HCT116 (cell line): ENCODE measurements around the gene TTLL9. TPM values are rescaled to one million over a fixed set of nuclear protein-coding genes. Genes with fewer than 3 reads are reported as not detected.

Experiments
- ATAC-seq: fragments of 200-7000 bp; cut with Tn5 transposase; 2 replicates; pipeline ENCODE4 v1.9.1; 2020; ENCODE audit warnings: mild to moderate bottlenecking, moderate library complexity
- BruUV-seq: library from RNA; stranded (reverse); fragments of 400-500 nt; replicated peaks from 2 replicates; lab custom pipeline; 2021; lab: Mats Ljungman, UMichigan
- CTCF ChIA-PET: fragments of 300-600 bp; sonication (Branson Sonifier 250); formaldehyde crosslinking; loops from one replicate; lab custom pipeline; 2021; ENCODE audit warnings: antibody characterized with exemption; lab: Charles Lee
- POLR2A ChIA-PET: fragments of 300-600, 350-600 bp; sonication (Branson Sonifier 250); formaldehyde crosslinking; loops from one replicate; lab custom pipeline; 2021; ENCODE audit warnings: antibody characterized with exemption; lab: Charles Lee
- RAD21 ChIA-PET, 2 experiments: fragments of 300-600 bp; sonication (Branson Sonifier 250); formaldehyde crosslinking; loops; one replicate each; lab custom pipeline; 2023; ENCODE audit warnings: low total read pairs in 2 of 2; ENCODE audit not compliant: uncharacterized antibody in 2 of 2, unreplicated experiment in 2 of 2, low non-redundant PET in 1 of 2; lab: Charles Lee
- DNase-seq: peaks from one replicate; pipeline ENCODE4 v3.0.0-alpha.2; 2010; ENCODE audit warnings: low read depth, low spot score
- H2AFZ ChIP-seq: fragments of 200-600 bp; shearing (Covaris generic), sonication (generic); 2 replicates; pipeline ENCODE4 v1.6.1; 2017; ENCODE audit warnings: low read depth, mixed run types, mixed read lengths, antibody characterized with exemption, low read length; ENCODE audit not compliant: poor library complexity, severe bottlenecking
- H3K27ac ChIP-seq: 2 replicates; pipeline ENCODE4 v1.5.1; 2012; ENCODE audit warnings: low read depth, low read length
- H3K27me3 ChIP-seq: fragments of 200-600 bp; sonication (generic); 2 replicates; pipeline ENCODE4 v1.6.1; 2016; ENCODE audit warnings: mixed run types, low read length, mixed read lengths; ENCODE audit not compliant: insufficient read depth
- H3K36me3 ChIP-seq, 2 experiments: fragments of 200-500 bp in 1 of 2; fragments of 200-600 bp in 1 of 2; sonication (Bioruptor generic) in 1 of 2; sonication (generic) in 1 of 2; 2 replicates each; pipeline versions ENCODE4 v1.5.1 to v1.6.1; 2014 to 2016; ENCODE audit warnings: low read length in 2 of 2, inconsistent platforms in 1 of 2, mixed read lengths in 1 of 2, mixed run types in 1 of 2; ENCODE audit not compliant: insufficient read depth in 2 of 2, control insufficient read depth in 1 of 2
- H3K4me1 ChIP-seq, 2 experiments: fragments of 200-600 bp in 1 of 2; sonication (generic) in 1 of 2; 2 replicates each; pipeline versions ENCODE4 v1.5.1 to v1.6.1; 2012 to 2017; ENCODE audit warnings: low read length in 2 of 2, inconsistent platforms in 1 of 2, mild to moderate bottlenecking in 1 of 2, mixed read lengths in 1 of 2, mixed run types in 1 of 2, moderate library complexity in 1 of 2; ENCODE audit not compliant: insufficient read depth in 2 of 2, control insufficient read depth in 1 of 2
- H3K4me2 ChIP-seq: fragments of 200-600 bp; sonication (generic); 2 replicates; pipeline ENCODE4 v1.6.1; 2017; ENCODE audit warnings: mixed run types, low read length, mixed read lengths
- H3K4me3 ChIP-seq, 2 experiments: fragments of 200-600 bp in 1 of 2; sonication (generic) in 1 of 2; replicated peaks in 1 of 2; 2 replicates each; pipeline ENCODE4 v1.5.1; 2011 to 2016; ENCODE audit warnings: low read length in 2 of 2, control low read depth in 1 of 2, low read depth in 1 of 2, mild to moderate bottlenecking in 1 of 2, mixed read lengths in 1 of 2, mixed run types in 1 of 2
- H3K79me2 ChIP-seq: fragments of 200-600 bp; sonication (generic); 2 replicates; pipeline ENCODE4 v1.6.1; 2017; ENCODE audit warnings: mild to moderate bottlenecking, mixed run types, low read length, moderate library complexity, mixed read lengths; ENCODE audit not compliant: insufficient read depth
- H3K9ac ChIP-seq: fragments of 200-600 bp; sonication (generic); 2 replicates; pipeline ENCODE4 v1.6.1; 2016; ENCODE audit warnings: low read length, mixed read lengths
- H3K9me2 ChIP-seq: fragments of 200-600 bp; sonication (generic), shearing (Covaris generic); 2 replicates; pipeline ENCODE4 v1.6.1; 2017; ENCODE audit warnings: mixed run types, mild to moderate bottlenecking, moderate library complexity; ENCODE audit not compliant: insufficient read depth
- H3K9me3 ChIP-seq, 2 experiments: fragments of 200-500 bp in 1 of 2; fragments of 200-600 bp in 1 of 2; sonication (Bioruptor generic) in 1 of 2; sonication (generic) in 1 of 2; 2 replicates each; pipeline ENCODE4 v1.6.1; 2014 to 2017; ENCODE audit warnings: low read length in 2 of 2, mixed read lengths in 2 of 2, inconsistent platforms in 1 of 2, low read depth in 1 of 2, mild to moderate bottlenecking in 1 of 2, mixed run types in 1 of 2, moderate library complexity in 1 of 2; ENCODE audit not compliant: control insufficient read depth in 1 of 2, insufficient read depth in 1 of 2
- H4K20me1 ChIP-seq: fragments of 200-600 bp; sonication (generic), shearing (Covaris generic); 2 replicates; pipeline ENCODE4 v1.6.1; 2017; ENCODE audit warnings: mixed run types, mild to moderate bottlenecking, moderate library complexity; ENCODE audit not compliant: insufficient read depth
- CEBPB ChIP-seq: IDR thresholded peaks from 2 replicates; pipeline ENCODE4 v1.6.1; 2012; ENCODE audit warnings: low read depth
- EGR1 ChIP-seq: IDR thresholded peaks from 2 replicates; pipeline ENCODE4 v1.6.1; 2012; ENCODE audit warnings: low read depth
- EZH2 ChIP-seq: fragments of 200-600 bp; sonication (generic); IDR thresholded peaks from 2 replicates; pipeline ENCODE4 v1.6.1; 2017; ENCODE audit warnings: antibody characterized with exemption, mixed run types
- EZH2phosphoT487 ChIP-seq: fragments of 200-600 bp; IDR thresholded peaks from 2 replicates; pipeline ENCODE4 v1.6.1; 2018; ENCODE audit warnings: antibody characterized with exemption, borderline replicate concordance
- FOSL1 ChIP-seq: IDR thresholded peaks from 2 replicates; pipeline ENCODE4 v1.6.1; 2012; ENCODE audit warnings: low read depth
- POLR2A ChIP-seq: IDR thresholded peaks from 2 replicates; pipeline ENCODE4 v1.7.0; 2011; ENCODE audit warnings: borderline replicate concordance; ENCODE audit not compliant: insufficient read depth, insufficient read length; ENCODE audit errors: extremely low read depth
- POLR2AphosphoS5 ChIP-seq: IDR thresholded peaks from 2 replicates; pipeline ENCODE4 v1.6.1; 2011; ENCODE audit warnings: mild to moderate bottlenecking, low read depth, low read length, moderate library complexity
- RAD21 ChIP-seq: IDR thresholded peaks from 2 replicates; pipeline ENCODE4 v1.6.1; 2012; ENCODE audit warnings: low read depth, mild to moderate bottlenecking
- SIN3A ChIP-seq: IDR thresholded peaks from 2 replicates; pipeline ENCODE4 v1.6.1; 2012; ENCODE audit warnings: low read depth
- SRF ChIP-seq: IDR thresholded peaks from 2 replicates; pipeline ENCODE4 v1.6.1; 2012; ENCODE audit warnings: low read depth
- TCF7L2 ChIP-seq: IDR thresholded peaks from 2 replicates; pipeline ENCODE4 v1.7.0; 2011; ENCODE audit warnings: borderline replicate concordance, inconsistent platforms; ENCODE audit not compliant: insufficient read depth, insufficient read length; ENCODE audit errors: extremely low read depth
- YY1 ChIP-seq: IDR thresholded peaks from 2 replicates; pipeline ENCODE4 v1.6.1; 2011; ENCODE audit warnings: low read length, low read depth, moderate library complexity, mild to moderate bottlenecking; ENCODE audit not compliant: insufficient replicate concordance; ENCODE audit errors: extremely low read depth
- ZFX ChIP-seq: fragments of 450-650 bp; IDR thresholded peaks from 2 replicates; pipeline ENCODE4 v1.6.1; 2017
- ZNF274 ChIP-seq: fragments of 200-500 bp; sonication (Bioruptor generic); IDR thresholded peaks from 2 replicates; pipeline ENCODE4 v1.6.1; 2014; ENCODE audit warnings: mild to moderate bottlenecking, low read depth, low read length, inconsistent platforms
- intact Hi-C: fragments of 100-400 bp; cut with micrococcal nuclease; formaldehyde crosslinking; loops from 2 replicates; pipeline ENCODE4 v1.10.0; 2022
- total RNA-seq: library from RNA; stranded (reverse); gene quantifications from one replicate; pipeline ENCODE4 v1.2.1, GENCODE V29; 2021; ENCODE audit not compliant: unreplicated experiment
- TF ChIP-seq, protein P1 (sequence below): IDR thresholded peaks from 2 replicates; pipeline ENCODE4 v1.6.1; 2012
- TF ChIP-seq, protein P2 (sequence below): IDR thresholded peaks from 2 replicates; pipeline ENCODE4 v1.6.1; 2011; ENCODE audit warnings: mild to moderate bottlenecking, low read length, moderate library complexity; ENCODE audit not compliant: insufficient replicate concordance; ENCODE audit errors: extremely low read depth
- TF ChIP-seq, protein P3 (sequence below): IDR thresholded peaks from 2 replicates; pipeline ENCODE4 v1.6.1; 2012
- TF ChIP-seq, protein P4 (sequence below), 3 experiments: fragments of 200-600 bp in 1 of 3; sonication (generic) in 1 of 3; IDR thresholded peaks in 2 of 3; conservative IDR thresholded peaks in 1 of 3; 2 replicates each; pipeline ENCODE4 v1.5.1; 2012 to 2017; ENCODE audit warnings: low read depth in 2 of 3, low read length in 2 of 3, antibody characterized with exemption in 1 of 3, borderline replicate concordance in 1 of 3, control low read depth in 1 of 3, mild to moderate bottlenecking in 1 of 3, mixed read lengths in 1 of 3, mixed run types in 1 of 3, moderate library complexity in 1 of 3; ENCODE audit not compliant: insufficient read depth in 1 of 3
- TF ChIP-seq, protein P5 (sequence below): IDR thresholded peaks from 2 replicates; pipeline ENCODE4 v1.6.1; 2012; ENCODE audit warnings: low read depth

Gene TTLL9
- total RNA-seq, 1 experiment from 2014 or later, result not detected

DNA sequence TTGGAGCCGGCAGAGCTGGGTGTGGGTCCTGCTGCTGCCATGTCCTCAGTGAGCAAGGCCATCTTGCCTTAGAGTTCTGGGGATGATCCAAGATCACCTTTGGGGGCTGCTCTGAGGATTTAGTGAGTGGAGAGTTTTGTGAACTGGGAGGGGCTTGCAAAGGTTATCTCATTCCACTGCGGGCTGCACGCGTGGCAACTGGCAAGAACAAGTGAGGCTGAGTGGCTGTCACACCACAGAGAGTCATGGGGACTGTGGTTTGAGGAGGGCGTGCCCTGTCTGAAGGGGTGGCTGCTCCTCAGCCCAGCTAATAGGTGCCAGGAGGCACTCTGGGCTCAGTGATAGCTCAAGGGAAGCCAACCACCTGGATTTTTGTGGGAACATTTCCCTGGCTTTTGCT lies 37.6 kb downstream of the TTLL9 start:
- H3K27me3 ChIP-seq, result no peaks in the 10 kb centered on the region
- ATAC-seq (no peak), DNase-seq (no peak)
- H3K9ac ChIP-seq, result no peak overlapping the region
- RAD21 ChIA-PET, result no interaction called here
- no peaks in the 10 kb centered on the region for H3K9me3 ChIP-seq
- no peak overlapping the region for H3K27ac ChIP-seq
- CTCF ChIA-PET, result no interaction called here
- intact Hi-C loops, result no loop called here
- POLR2A ChIA-PET, result no interaction called here
- TF ChIP-seq, protein P1, sequence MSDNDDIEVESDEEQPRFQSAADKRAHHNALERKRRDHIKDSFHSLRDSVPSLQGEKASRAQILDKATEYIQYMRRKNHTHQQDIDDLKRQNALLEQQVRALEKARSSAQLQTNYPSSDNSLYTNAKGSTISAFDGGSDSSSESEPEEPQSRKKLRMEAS, result no peak
- TF ChIP-seq CEBPB, result no peak
- no peak for TF ChIP-seq SIN3A
- TF ChIP-seq, protein P2, sequence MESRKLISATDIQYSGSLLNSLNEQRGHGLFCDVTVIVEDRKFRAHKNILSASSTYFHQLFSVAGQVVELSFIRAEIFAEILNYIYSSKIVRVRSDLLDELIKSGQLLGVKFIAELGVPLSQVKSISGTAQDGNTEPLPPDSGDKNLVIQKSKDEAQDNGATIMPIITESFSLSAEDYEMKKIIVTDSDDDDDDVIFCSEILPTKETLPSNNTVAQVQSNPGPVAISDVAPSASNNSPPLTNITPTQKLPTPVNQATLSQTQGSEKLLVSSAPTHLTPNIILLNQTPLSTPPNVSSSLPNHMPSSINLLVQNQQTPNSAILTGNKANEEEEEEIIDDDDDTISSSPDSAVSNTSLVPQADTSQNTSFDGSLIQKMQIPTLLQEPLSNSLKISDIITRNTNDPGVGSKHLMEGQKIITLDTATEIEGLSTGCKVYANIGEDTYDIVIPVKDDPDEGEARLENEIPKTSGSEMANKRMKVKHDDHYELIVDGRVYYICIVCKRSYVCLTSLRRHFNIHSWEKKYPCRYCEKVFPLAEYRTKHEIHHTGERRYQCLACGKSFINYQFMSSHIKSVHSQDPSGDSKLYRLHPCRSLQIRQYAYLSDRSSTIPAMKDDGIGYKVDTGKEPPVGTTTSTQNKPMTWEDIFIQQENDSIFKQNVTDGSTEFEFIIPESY, result no peak
- TF ChIP-seq, protein P3, sequence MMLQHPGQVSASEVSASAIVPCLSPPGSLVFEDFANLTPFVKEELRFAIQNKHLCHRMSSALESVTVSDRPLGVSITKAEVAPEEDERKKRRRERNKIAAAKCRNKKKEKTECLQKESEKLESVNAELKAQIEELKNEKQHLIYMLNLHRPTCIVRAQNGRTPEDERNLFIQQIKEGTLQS, result no peak
- no peak for TF ChIP-seq ZFX
- TF ChIP-seq EGR1, result no peak
- TF ChIP-seq POLR2AphosphoS5, result no peak
- TF ChIP-seq EZH2phosphoT487, result no peak
- TF ChIP-seq POLR2A, result no peak
- TF ChIP-seq, protein P4, sequence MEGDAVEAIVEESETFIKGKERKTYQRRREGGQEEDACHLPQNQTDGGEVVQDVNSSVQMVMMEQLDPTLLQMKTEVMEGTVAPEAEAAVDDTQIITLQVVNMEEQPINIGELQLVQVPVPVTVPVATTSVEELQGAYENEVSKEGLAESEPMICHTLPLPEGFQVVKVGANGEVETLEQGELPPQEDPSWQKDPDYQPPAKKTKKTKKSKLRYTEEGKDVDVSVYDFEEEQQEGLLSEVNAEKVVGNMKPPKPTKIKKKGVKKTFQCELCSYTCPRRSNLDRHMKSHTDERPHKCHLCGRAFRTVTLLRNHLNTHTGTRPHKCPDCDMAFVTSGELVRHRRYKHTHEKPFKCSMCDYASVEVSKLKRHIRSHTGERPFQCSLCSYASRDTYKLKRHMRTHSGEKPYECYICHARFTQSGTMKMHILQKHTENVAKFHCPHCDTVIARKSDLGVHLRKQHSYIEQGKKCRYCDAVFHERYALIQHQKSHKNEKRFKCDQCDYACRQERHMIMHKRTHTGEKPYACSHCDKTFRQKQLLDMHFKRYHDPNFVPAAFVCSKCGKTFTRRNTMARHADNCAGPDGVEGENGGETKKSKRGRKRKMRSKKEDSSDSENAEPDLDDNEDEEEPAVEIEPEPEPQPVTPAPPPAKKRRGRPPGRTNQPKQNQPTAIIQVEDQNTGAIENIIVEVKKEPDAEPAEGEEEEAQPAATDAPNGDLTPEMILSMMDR (IDR thresholded peaks at IDR 0.05 in 2 of 3, conservative IDR thresholded peaks at IDR 0.05 in 1 of 3; ENCODE audit: borderline replicate concordance in 1 of 3, insufficient read depth in 1 of 3, low read depth in 2 of 3, low read length in 2 of 3), result no peak
- TF ChIP-seq RAD21, result no peak
- no peak for TF ChIP-seq SRF
- TF ChIP-seq, protein P5, sequence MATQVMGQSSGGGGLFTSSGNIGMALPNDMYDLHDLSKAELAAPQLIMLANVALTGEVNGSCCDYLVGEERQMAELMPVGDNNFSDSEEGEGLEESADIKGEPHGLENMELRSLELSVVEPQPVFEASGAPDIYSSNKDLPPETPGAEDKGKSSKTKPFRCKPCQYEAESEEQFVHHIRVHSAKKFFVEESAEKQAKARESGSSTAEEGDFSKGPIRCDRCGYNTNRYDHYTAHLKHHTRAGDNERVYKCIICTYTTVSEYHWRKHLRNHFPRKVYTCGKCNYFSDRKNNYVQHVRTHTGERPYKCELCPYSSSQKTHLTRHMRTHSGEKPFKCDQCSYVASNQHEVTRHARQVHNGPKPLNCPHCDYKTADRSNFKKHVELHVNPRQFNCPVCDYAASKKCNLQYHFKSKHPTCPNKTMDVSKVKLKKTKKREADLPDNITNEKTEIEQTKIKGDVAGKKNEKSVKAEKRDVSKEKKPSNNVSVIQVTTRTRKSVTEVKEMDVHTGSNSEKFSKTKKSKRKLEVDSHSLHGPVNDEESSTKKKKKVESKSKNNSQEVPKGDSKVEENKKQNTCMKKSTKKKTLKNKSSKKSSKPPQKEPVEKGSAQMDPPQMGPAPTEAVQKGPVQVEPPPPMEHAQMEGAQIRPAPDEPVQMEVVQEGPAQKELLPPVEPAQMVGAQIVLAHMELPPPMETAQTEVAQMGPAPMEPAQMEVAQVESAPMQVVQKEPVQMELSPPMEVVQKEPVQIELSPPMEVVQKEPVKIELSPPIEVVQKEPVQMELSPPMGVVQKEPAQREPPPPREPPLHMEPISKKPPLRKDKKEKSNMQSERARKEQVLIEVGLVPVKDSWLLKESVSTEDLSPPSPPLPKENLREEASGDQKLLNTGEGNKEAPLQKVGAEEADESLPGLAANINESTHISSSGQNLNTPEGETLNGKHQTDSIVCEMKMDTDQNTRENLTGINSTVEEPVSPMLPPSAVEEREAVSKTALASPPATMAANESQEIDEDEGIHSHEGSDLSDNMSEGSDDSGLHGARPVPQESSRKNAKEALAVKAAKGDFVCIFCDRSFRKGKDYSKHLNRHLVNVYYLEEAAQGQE, result no peak
- no peak for TF ChIP-seq FOSL1
- no peak for TF ChIP-seq YY1
- TF ChIP-seq EZH2, result no peak
- no peak for TF ChIP-seq TCF7L2
- no peak for TF ChIP-seq ZNF274
- H3K79me2 ChIP-seq, result no peaks in the 10 kb centered on the region
- H3K36me3 ChIP-seq, result no peaks in the 10 kb centered on the region
- H4K20me1 ChIP-seq, result no peaks in the 10 kb centered on the region
- no TSS peak for BruUV-seq
- H3K9me2 ChIP-seq, result no peaks in the 10 kb centered on the region
- no peak overlapping the region for H3K4me2 ChIP-seq
- no peaks in the 10 kb centered on the region for H3K4me1 ChIP-seq
- H3K4me3 ChIP-seq, result no peak overlapping the region
- H2AFZ ChIP-seq, result no peak overlapping the region
